ENCODE results near the gene TMEM107.

- TF ChIP-seq CTCF (IDR thresholded peaks at IDR 0.05) (no peak), IRF2 (CRISPR knock-in tag; IDR thresholded peaks at IDR 0.05; ENCODE audit: borderline replicate concordance, low read depth) (peak; percentile 57; the same call in 1 of the 2 replicates), NFE2L1 (CRISPR knock-in tag; IDR thresholded peaks at IDR 0.05) (peak; percentile 94; the same call in 1 of the 2 replicates), ZSCAN18 (CRISPR knock-in tag; IDR thresholded peaks at IDR 0.05) (no peak), ZNF416 (CRISPR knock-in tag; IDR thresholded peaks at IDR 0.05) (peak; percentile 100), TCF7 (CRISPR knock-in tag; IDR thresholded peaks at IDR 0.05; ENCODE audit: low read depth) (no peak), JUN (CRISPR knock-in tag; IDR thresholded peaks at IDR 0.05) (peak; percentile 97), STAT6 (CRISPR knock-in tag; conservative IDR thresholded peaks at IDR 0.05; ENCODE audit: low read depth) (0 out of 2 replicates have a peak, but pooled peaks have one; percentile 92), MAX (CRISPR knock-in tag; IDR thresholded peaks at IDR 0.05) (peak; percentile 64), NFYB (CRISPR knock-in tag; conservative IDR thresholded peaks at IDR 0.05; ENCODE audit: low read depth) (peak; percentile 40; the same call in 1 of the 2 replicates), USF1 (CRISPR knock-in tag; IDR thresholded peaks at IDR 0.05) (peak; percentile 82), E2F4 (CRISPR knock-in tag; IDR thresholded peaks at IDR 0.05; ENCODE audit: borderline replicate concordance, low read depth) (0 out of 2 replicates have a peak, but pooled peaks have one; percentile 53), PREB (CRISPR knock-in tag; IDR thresholded peaks at IDR 0.05; ENCODE audit: borderline replicate concordance) (peak; percentile 85), NR3C1 (CRISPR knock-in tag; conservative IDR thresholded peaks at IDR 0.05; ENCODE audit: low read depth) (peak; percentile 92; the same call in 1 of the 2 replicates)
Observed at GRCh38 chr17:8173056-8173870, 2.9 kb downstream of the TMEM107 start.

Data from WTC11 (cell line).